Mesenchymal stem cell (in vitro differentiated cells and primary cell): ENCODE measurements around the gene AKAP14.
A peak's percentile ranks its signal among the peaks of the same experiment; 100 is the strongest.

ENCODE experiments used
- DNase-seq: peaks from one replicate; pipeline ENCODE4 v3.0.0-alpha.2; 2013
- H2AFZ ChIP-seq: one replicate; pipeline ENCODE4 v1.6.1; 2013; ENCODE audit warnings: low read depth, mild to moderate bottlenecking, control low read depth, inconsistent platforms, low read length, moderate library complexity
- H2AK5ac ChIP-seq: 2 replicates; pipeline ENCODE4 v1.6.1; 2013; ENCODE audit warnings: low read length, moderate library complexity, mild to moderate bottlenecking, inconsistent platforms; ENCODE audit not compliant: severe bottlenecking
- H2BK120ac ChIP-seq: one replicate; pipeline ENCODE4 v1.6.1; 2013; ENCODE audit warnings: low read depth, mild to moderate bottlenecking, inconsistent platforms, low read length, moderate library complexity
- H2BK12ac ChIP-seq, 2 experiments: one replicate each; pipeline ENCODE4 v1.6.1; 2013; ENCODE audit warnings: inconsistent platforms in 2 of 2, low read length in 2 of 2, mild to moderate bottlenecking in 2 of 2, moderate library complexity in 2 of 2, control low read depth in 1 of 2
- H2BK15ac ChIP-seq: one replicate; pipeline ENCODE4 v1.6.1; 2013; ENCODE audit warnings: mild to moderate bottlenecking, low read depth, inconsistent platforms; ENCODE audit not compliant: poor library complexity, severe bottlenecking
- H2BK5ac ChIP-seq: 2 replicates; pipeline ENCODE4 v1.6.1; 2013; ENCODE audit warnings: low read depth, mild to moderate bottlenecking, low read length, control low read depth, inconsistent platforms; ENCODE audit not compliant: poor library complexity, severe bottlenecking
- H3K14ac ChIP-seq, 2 experiments: one replicate each; pipeline ENCODE4 v1.6.1; 2013; ENCODE audit warnings: inconsistent platforms in 2 of 2, low read length in 2 of 2, control low read depth in 1 of 2, mild to moderate bottlenecking in 1 of 2, moderate library complexity in 1 of 2
- H3K18ac ChIP-seq, 2 experiments: one replicate each; pipeline ENCODE4 v1.6.1; 2013; ENCODE audit warnings: inconsistent platforms in 2 of 2, low read length in 2 of 2, control low read depth in 1 of 2, low read depth in 1 of 2, mild to moderate bottlenecking in 1 of 2
- H3K23ac ChIP-seq, 2 experiments: one replicate each; pipeline ENCODE4 v1.6.1; 2013; ENCODE audit warnings: inconsistent platforms in 2 of 2, low read length in 2 of 2, mild to moderate bottlenecking in 2 of 2, moderate library complexity in 2 of 2, control low read depth in 1 of 2
- H3K27ac ChIP-seq: 2 replicates; pipeline ENCODE4 v1.5.1; 2013; ENCODE audit warnings: mild to moderate bottlenecking, moderate library complexity, low read length, control low read depth, inconsistent platforms; ENCODE audit not compliant: poor library complexity, severe bottlenecking
- H3K27me3 ChIP-seq, 2 experiments: 2 replicates each; pipeline versions ENCODE4 v1.6.1 to v1.7.0; 2013; ENCODE audit warnings: low read length in 2 of 2, mild to moderate bottlenecking in 2 of 2, moderate library complexity in 2 of 2, control low read depth in 1 of 2, inconsistent platforms in 1 of 2; ENCODE audit not compliant: control insufficient read depth in 1 of 2, insufficient read depth in 1 of 2
- H3K36me3 ChIP-seq, 2 experiments: 2 replicates each; pipeline versions ENCODE4 v1.6.1 to v1.7.0; 2013; ENCODE audit warnings: low read length in 2 of 2, control low read depth in 1 of 2, inconsistent platforms in 1 of 2, low read depth in 1 of 2, mild to moderate bottlenecking in 1 of 2; ENCODE audit not compliant: insufficient read depth in 2 of 2, control insufficient read depth in 1 of 2
- H3K4ac ChIP-seq, 2 experiments: one replicate each; pipeline ENCODE4 v1.6.1; 2013; ENCODE audit warnings: inconsistent platforms in 2 of 2, low read length in 2 of 2, mild to moderate bottlenecking in 2 of 2, moderate library complexity in 2 of 2, control low read depth in 1 of 2, low read depth in 1 of 2
- H3K4me1 ChIP-seq: 2 replicates; pipeline ENCODE4 v1.6.1; 2013; ENCODE audit warnings: low read depth, low read length, control low read depth; ENCODE audit not compliant: control insufficient read depth, insufficient read depth
- H3K4me2 ChIP-seq: 2 replicates; pipeline ENCODE4 v1.6.1; 2013; ENCODE audit warnings: low read length, mild to moderate bottlenecking, inconsistent platforms; ENCODE audit not compliant: poor library complexity, severe bottlenecking
- H3K4me3 ChIP-seq, 2 experiments: 2 replicates each; pipeline versions ENCODE4 v1.5.1 to v1.7.0; 2013; ENCODE audit warnings: low read length in 2 of 2, mild to moderate bottlenecking in 2 of 2, control low read depth in 1 of 2, low read depth in 1 of 2; ENCODE audit not compliant: insufficient read depth in 1 of 2
- H3K79me1 ChIP-seq: replicated peaks from 2 replicates; pipeline ENCODE4 v1.6.1; 2013; ENCODE audit warnings: mild to moderate bottlenecking, control low read depth, low read length, inconsistent platforms; ENCODE audit not compliant: poor library complexity, severe bottlenecking
- H3K9ac ChIP-seq: 2 replicates; pipeline ENCODE4 v1.7.0; 2013; ENCODE audit warnings: mild to moderate bottlenecking, low read length, moderate library complexity
- H3K9me3 ChIP-seq: 2 replicates; pipeline ENCODE4 v1.7.0; 2013; ENCODE audit warnings: mild to moderate bottlenecking, low read length; ENCODE audit not compliant: control insufficient read depth
- H4K8ac ChIP-seq: one replicate; pipeline ENCODE4 v1.6.1; 2013; ENCODE audit warnings: inconsistent platforms, mild to moderate bottlenecking, low read length, moderate library complexity
- H4K91ac ChIP-seq: one replicate; pipeline ENCODE4 v1.6.1; 2013; ENCODE audit warnings: mild to moderate bottlenecking, low read length, inconsistent platforms
- WGBS: methylation state at CpG from one replicate; pipeline ENCODE4 v1.1.7; 2013; ENCODE audit warnings: mixed read lengths; 5-methylcytosine and 5-hydroxymethylcytosine counted together

The AKAP14 gene

DNA sequence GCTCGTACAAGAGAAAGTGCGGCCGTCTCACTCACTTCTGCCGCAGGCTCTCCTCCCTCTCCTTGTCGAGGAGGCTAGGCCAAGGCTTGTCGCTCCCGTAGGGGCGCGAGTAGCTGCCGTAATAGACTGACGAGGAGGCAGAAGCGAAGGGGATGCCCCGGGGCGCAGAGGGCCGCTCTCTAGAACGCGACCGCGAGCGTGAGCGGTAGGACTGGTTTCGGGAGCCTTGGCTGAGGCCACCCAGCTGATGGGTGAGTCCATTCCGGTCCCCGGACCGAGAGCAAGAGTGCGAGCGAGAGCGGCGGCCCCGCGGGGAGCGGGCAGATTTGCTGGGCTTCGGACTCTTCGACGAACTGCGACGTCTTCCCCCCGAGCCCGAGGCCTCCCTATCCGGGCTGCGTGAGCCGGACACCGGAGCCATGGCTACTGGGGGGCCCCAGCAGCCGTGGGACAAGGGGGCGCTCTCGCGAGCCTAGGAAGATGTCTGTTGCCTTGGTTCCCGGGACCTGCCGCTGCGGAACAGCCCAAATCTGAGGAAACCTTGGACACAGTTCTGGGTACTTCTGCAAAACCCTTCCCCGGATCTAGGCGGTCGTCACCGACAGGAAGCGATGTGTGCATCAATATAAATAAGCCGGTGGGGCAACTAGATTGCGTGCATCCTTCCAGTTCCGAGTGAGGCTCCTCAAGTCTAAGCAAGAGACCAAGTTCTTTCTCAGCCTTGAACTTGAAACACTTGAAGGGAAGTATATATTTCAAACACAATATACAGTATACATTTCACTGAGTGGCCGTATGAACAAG, 47.7 kb downstream of the AKAP14 start, which contains the start of gene NKAP:
Gene NKAP (minus strand): TSS at position 567 of the 804 bp plus-strand sequence. CDS start 146 bp downstream, at position 421.
- no peaks in the 10 kb centered on the region for H3K9me3 ChIP-seq
- peak; percentile 94 for DNase-seq
- WGBS = under 1% methylated on average over 36 of the region's 59 CpGs
- peak within 1 kb of the TSS; percentile 43 to 62 for H3K18ac ChIP-seq
- H3K4me1 ChIP-seq = peaks cover 5% of the 10 kb centered on the region
- no peaks in the 10 kb centered on the region for H3K36me3 ChIP-seq
- H3K4ac ChIP-seq = peak within 1 kb of the TSS; percentile 51 to 64
- no peak within 1 kb of the TSS for H2AK5ac ChIP-seq
- H2BK12ac ChIP-seq = no peak within 1 kb of the TSS
- H2BK15ac ChIP-seq = no peak within 1 kb of the TSS
- no peak within 1 kb of the TSS for H2BK5ac ChIP-seq
- H4K91ac ChIP-seq = peak within 1 kb of the TSS; percentile 68
- peak within 1 kb of the TSS in 1 of 2 experiments; percentile 84 for H3K14ac ChIP-seq
- peak within 1 kb of the TSS; percentile 76 for H2AFZ ChIP-seq
- H3K4me2 ChIP-seq = peak within 1 kb of the TSS; percentile 66
- H3K23ac ChIP-seq = no peak within 1 kb of the TSS
- peaks cover 0 to 2% of the 10 kb centered on the region in 2 experiments for H3K27me3 ChIP-seq
- peak within 1 kb of the TSS; percentile 87 for H3K27ac ChIP-seq
- peaks cover 1% of the 10 kb centered on the region for H3K79me1 ChIP-seq
- peak within 1 kb of the TSS; percentile 73 to 87 for H3K4me3 ChIP-seq
- peak within 1 kb of the TSS; percentile 54 for H4K8ac ChIP-seq
- peak within 1 kb of the TSS; percentile 49 for H2BK120ac ChIP-seq
- H3K9ac ChIP-seq = peak within 1 kb of the TSS; percentile 96

DNA sequence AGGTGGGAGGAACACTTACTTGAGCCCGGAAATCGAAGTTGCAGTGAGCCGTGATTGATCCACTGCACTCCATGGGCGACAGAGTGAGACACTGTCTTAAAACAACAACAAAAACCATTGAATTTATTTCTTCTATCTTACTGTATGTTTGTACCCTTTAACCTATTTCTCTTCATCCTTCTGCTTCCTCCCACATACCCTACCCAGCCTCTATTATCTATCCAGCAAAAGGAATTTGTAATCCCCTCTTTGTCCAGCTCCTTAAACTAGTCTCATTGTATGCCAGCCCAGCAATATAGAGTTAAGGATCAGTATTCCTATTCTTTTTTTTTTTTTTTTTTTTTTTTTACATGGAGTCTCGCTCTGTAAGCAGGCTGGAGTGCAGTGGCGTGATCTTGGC, 49.8 kb downstream of the AKAP14 start:
- Histone ChIP-seq H3K27ac (no peak overlapping the region), H4K8ac (no peak overlapping the region), H4K91ac (no peak overlapping the region), H2BK12ac (no peak overlapping the region), H2BK15ac (no peak overlapping the region), H3K4me3 (no peak overlapping the region), H3K9me3 (no peaks in the 10 kb centered on the region), H3K18ac (no peak overlapping the region), H3K23ac (no peak overlapping the region), H3K79me1 (no peaks in the 10 kb centered on the region), H3K36me3 (no peaks in the 10 kb centered on the region), H2BK120ac (no peak overlapping the region), H3K9ac (no peak overlapping the region), H3K4me1 (peaks cover 5% of the 10 kb centered on the region), H2AFZ (no peak overlapping the region), H3K4me2 (no peak overlapping the region), H2BK5ac (no peak overlapping the region), H2AK5ac (no peak overlapping the region), H3K27me3 (peaks cover 0 to 8% of the 10 kb centered on the region in 2 experiments), H3K14ac (no peak overlapping the region), H3K4ac (no peak overlapping the region)
- WGBS = 69% methylated on average over 4 of the region's 6 CpGs
- no peak for DNase-seq

DNA sequence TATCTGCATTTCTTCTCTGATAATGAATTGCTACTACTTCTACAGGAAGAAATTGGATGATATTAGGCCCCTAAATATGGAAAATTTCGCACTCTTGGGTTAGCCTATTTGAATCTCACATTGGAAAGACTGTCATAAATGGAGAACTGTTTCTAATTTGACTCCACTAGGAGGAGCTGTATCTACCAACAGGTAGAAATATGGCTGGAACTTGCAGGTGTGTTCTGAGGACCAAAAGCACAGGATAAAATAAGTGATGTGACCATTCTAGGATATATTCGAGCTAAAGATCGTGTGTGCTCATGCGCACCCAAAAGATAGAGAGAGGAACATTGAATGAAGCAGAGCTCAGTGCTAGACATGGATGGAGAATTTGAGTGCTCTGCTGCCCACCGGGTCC, 52.7 kb downstream of the AKAP14 start:
- H3K27me3 ChIP-seq = peaks cover 0 to 8% of the 10 kb centered on the region in 2 experiments
- no peak overlapping the region for H2BK15ac ChIP-seq
- 94% methylated on average over 3 of the region's 5 CpGs for WGBS
- no peak for DNase-seq
- no peak overlapping the region for H3K18ac ChIP-seq
- H3K9ac ChIP-seq = no peak overlapping the region
- H3K9me3 ChIP-seq = no peaks in the 10 kb centered on the region
- no peak overlapping the region for H2BK5ac ChIP-seq
- H3K14ac ChIP-seq = no peak overlapping the region
- no peak overlapping the region for H3K4me3 ChIP-seq
- no peak overlapping the region for H3K4ac ChIP-seq
- no peak overlapping the region for H2BK12ac ChIP-seq
- no peak overlapping the region for H3K4me2 ChIP-seq
- H2BK120ac ChIP-seq = no peak overlapping the region
- H3K4me1 ChIP-seq = no peaks in the 10 kb centered on the region
- no peak overlapping the region for H4K91ac ChIP-seq
- no peaks in the 10 kb centered on the region for H3K79me1 ChIP-seq
- no peak overlapping the region for H3K23ac ChIP-seq
- no peak overlapping the region for H2AK5ac ChIP-seq
- H2AFZ ChIP-seq = no peak overlapping the region
- H3K36me3 ChIP-seq = no peaks in the 10 kb centered on the region
- H4K8ac ChIP-seq = no peak overlapping the region
- H3K27ac ChIP-seq = no peak overlapping the region

DNA sequence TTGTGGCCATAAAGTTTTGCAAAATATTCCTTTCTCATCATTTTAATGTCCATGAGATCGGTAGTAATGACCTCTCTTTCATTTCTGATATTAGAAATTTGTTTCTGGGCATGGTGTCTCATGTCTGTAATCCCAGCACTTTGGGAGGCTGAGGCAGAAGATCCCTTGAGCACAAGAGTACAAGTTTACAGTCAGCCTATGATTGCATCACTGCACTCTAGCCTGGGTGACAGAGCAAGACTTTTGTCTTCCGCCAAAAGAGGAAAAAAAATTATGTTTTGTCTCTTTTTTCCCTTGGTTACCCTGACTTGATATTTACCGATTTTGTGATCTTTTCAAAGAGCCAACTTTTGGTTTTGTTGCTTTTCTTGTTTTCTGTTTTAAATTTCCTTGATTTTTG, 58.7 kb downstream of the AKAP14 start:
- Histone ChIP-seq H3K23ac (no peak overlapping the region), H3K4me1 (no peaks in the 10 kb centered on the region), H3K18ac (no peak overlapping the region), H3K9ac (no peak overlapping the region), H2AK5ac (no peak overlapping the region), H3K4me3 (no peak overlapping the region), H2BK5ac (no peak overlapping the region), H3K27me3 (no peaks in the 10 kb centered on the region), H3K14ac (no peak overlapping the region), H2BK12ac (no peak overlapping the region), H3K4me2 (no peak overlapping the region), H3K79me1 (no peaks in the 10 kb centered on the region), H2BK15ac (no peak overlapping the region), H3K27ac (no peak overlapping the region), H3K36me3 (no peaks in the 10 kb centered on the region), H2BK120ac (no peak overlapping the region), H4K8ac (no peak overlapping the region), H3K4ac (no peak overlapping the region), H4K91ac (no peak overlapping the region), H2AFZ (no peak overlapping the region), H3K9me3 (no peaks in the 10 kb centered on the region)
- no peak for DNase-seq
- WGBS = 83% methylated on average over 2 of the region's 3 CpGs
